ENCODE measurements around the gene ARMC6.

- TF ChIP-seq, protein P1, sequence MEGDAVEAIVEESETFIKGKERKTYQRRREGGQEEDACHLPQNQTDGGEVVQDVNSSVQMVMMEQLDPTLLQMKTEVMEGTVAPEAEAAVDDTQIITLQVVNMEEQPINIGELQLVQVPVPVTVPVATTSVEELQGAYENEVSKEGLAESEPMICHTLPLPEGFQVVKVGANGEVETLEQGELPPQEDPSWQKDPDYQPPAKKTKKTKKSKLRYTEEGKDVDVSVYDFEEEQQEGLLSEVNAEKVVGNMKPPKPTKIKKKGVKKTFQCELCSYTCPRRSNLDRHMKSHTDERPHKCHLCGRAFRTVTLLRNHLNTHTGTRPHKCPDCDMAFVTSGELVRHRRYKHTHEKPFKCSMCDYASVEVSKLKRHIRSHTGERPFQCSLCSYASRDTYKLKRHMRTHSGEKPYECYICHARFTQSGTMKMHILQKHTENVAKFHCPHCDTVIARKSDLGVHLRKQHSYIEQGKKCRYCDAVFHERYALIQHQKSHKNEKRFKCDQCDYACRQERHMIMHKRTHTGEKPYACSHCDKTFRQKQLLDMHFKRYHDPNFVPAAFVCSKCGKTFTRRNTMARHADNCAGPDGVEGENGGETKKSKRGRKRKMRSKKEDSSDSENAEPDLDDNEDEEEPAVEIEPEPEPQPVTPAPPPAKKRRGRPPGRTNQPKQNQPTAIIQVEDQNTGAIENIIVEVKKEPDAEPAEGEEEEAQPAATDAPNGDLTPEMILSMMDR (IDR thresholded peaks at IDR 0.05): no peak
- TF ChIP-seq POLR2A (IDR thresholded peaks at IDR 0.05): no peak
These were observed 4.9 kb upstream of the ARMC6 start for GRCh38 chr19:19028526-19028925.
